Fibroblast of lung (primary cell): Measurements from ENCODE around the gene TTLL11. TPM values are rescaled to one million over a fixed set of nuclear protein-coding genes. Genes with fewer than 3 reads are reported as not detected.

Experiments
- DNase-seq, 2 donors: peaks; one replicate each; pipeline versions ENCODE4 v3.0.0 to v3.0.0-alpha.2; 2010; ENCODE audit warnings: low read depth in 2 of 2
- H2AFZ ChIP-seq: 2 replicates; pipeline ENCODE4 v1.5.1; 2012; ENCODE audit warnings: low read length, control low read depth, inconsistent platforms
- H3K27ac ChIP-seq: 2 replicates; pipeline ENCODE4 v1.5.1; 2011; ENCODE audit warnings: low read length, control low read depth; ENCODE audit not compliant: insufficient read depth
- H3K27me3 ChIP-seq: 2 replicates; pipeline ENCODE4 v1.5.1; 2011; ENCODE audit warnings: mild to moderate bottlenecking, low read length; ENCODE audit not compliant: control insufficient read depth, insufficient read depth
- H3K36me3 ChIP-seq: 2 replicates; pipeline ENCODE4 v1.5.1; 2011; ENCODE audit warnings: low read length; ENCODE audit not compliant: control insufficient read depth, insufficient read depth
- H3K4me1 ChIP-seq: 2 replicates; pipeline ENCODE4 v1.5.1; 2011; ENCODE audit warnings: low read length; ENCODE audit not compliant: control insufficient read depth, insufficient read depth; ENCODE audit errors: extremely low read depth
- H3K4me2 ChIP-seq: 2 replicates; pipeline ENCODE4 v1.5.1; 2011; ENCODE audit warnings: low read length, control low read depth; ENCODE audit not compliant: insufficient read depth; ENCODE audit errors: extremely low read depth
- H3K4me3 ChIP-seq, 4 experiments: fragments of 200-600 bp in 1 of 4; sonication (generic) in 1 of 4; replicated peaks in 1 of 4; 2 replicates each; pipeline ENCODE4 v1.5.1; 2011 to 2016; ENCODE audit warnings: low read length in 4 of 4, low read depth in 3 of 4, mild to moderate bottlenecking in 3 of 4, control low read depth in 2 of 4, inconsistent platforms in 1 of 4, mixed read lengths in 1 of 4; ENCODE audit not compliant: insufficient read depth in 1 of 4; ENCODE audit errors: control extremely low read depth in 1 of 4
- H3K79me2 ChIP-seq: 2 replicates; pipeline ENCODE4 v1.5.1; 2012; ENCODE audit warnings: mild to moderate bottlenecking, low read length, inconsistent platforms; ENCODE audit not compliant: control insufficient read depth, insufficient read depth
- H3K9ac ChIP-seq: 2 replicates; pipeline ENCODE4 v1.5.1; 2011; ENCODE audit warnings: mild to moderate bottlenecking, low read length, control low read depth; ENCODE audit not compliant: insufficient read depth
- H3K9me3 ChIP-seq: 2 replicates; pipeline ENCODE4 v1.5.1; 2012; ENCODE audit warnings: low read depth, low read length; ENCODE audit not compliant: control insufficient read depth, insufficient read depth
- H4K20me1 ChIP-seq: 2 replicates; pipeline ENCODE4 v1.5.1; 2011; ENCODE audit warnings: low read length; ENCODE audit not compliant: control insufficient read depth, insufficient read depth; ENCODE audit errors: extremely low read depth
- CTCF ChIP-seq, 2 donors: IDR thresholded peaks in 1 of 2; conservative IDR thresholded peaks in 1 of 2; 1 replicate in 1 of 2; 2 replicates in 1 of 2; pipeline ENCODE4 v1.5.1; 2011 to 2012; ENCODE audit warnings: low read length in 2 of 2, control low read depth in 1 of 2, inconsistent platforms in 1 of 2, low read depth in 1 of 2, mild to moderate bottlenecking in 1 of 2
- EZH2 ChIP-seq: IDR thresholded peaks from 2 replicates; pipeline ENCODE4 v1.5.1; 2012; ENCODE audit warnings: low read length, control low read depth, mild to moderate bottlenecking; ENCODE audit errors: missing control alignments
- polyA plus RNA-seq, 2 donors: library from polyadenylated mRNA; depleted of rRNA in 1 of 2; stranded (reverse) in 1 of 2; unstranded in 1 of 2; fragments of >200 nt; gene quantifications; 2 replicates each; pipeline ENCODE4 v1.2.1, GENCODE V29; 2011 to 2012; ENCODE audit warnings: missing spikeins in 1 of 2
- total RNA-seq: library from RNA; depleted of rRNA; stranded (reverse); fragments of >200 nt; gene quantifications from 2 replicates; pipeline ENCODE4 v1.2.1, GENCODE V29; 2014

The TTLL11 gene
- total and polyA plus RNA-seq, 2 donors (not counting 1 experiment from before 2014, with no cell fraction given): 3.9 to 4.8 TPM

- Histone ChIP-seq H3K27me3 (no peaks in the 10 kb centered on the region), H3K4me1 (no peaks in the 10 kb centered on the region), H4K20me1 (no peaks in the 10 kb centered on the region), H3K4me3 (no peak overlapping the region), H3K27ac (no peak overlapping the region), H3K9ac (no peak overlapping the region), H3K9me3 (no peaks in the 10 kb centered on the region), H3K4me2 (no peak overlapping the region), H2AFZ (no peak overlapping the region), H3K79me2 (no peaks in the 10 kb centered on the region), H3K36me3 (no peaks in the 10 kb centered on the region)
- TF ChIP-seq EZH2 (no peak), CTCF (conservative IDR thresholded peaks at IDR 0.05 in 1 of 2, IDR thresholded peaks at IDR 0.05 in 1 of 2; ENCODE audit: low read depth in 1 of 2, low read length in 2 of 2) (no peak)
- DNase-seq: no peak
Measured at GRCh38 chr9:122065923-122066629, 27.0 kb downstream of the TTLL11 start.

GRCh38 chr9:122060481-122060880, 32.6 kb downstream of the TTLL11 start:
- Histone ChIP-seq H3K27ac (no peak overlapping the region), H2AFZ (no peak overlapping the region), H3K9me3 (no peaks in the 10 kb centered on the region), H3K27me3 (no peaks in the 10 kb centered on the region), H3K9ac (no peak overlapping the region), H4K20me1 (no peaks in the 10 kb centered on the region), H3K4me1 (no peaks in the 10 kb centered on the region), H3K36me3 (no peaks in the 10 kb centered on the region), H3K4me2 (no peak overlapping the region), H3K79me2 (no peaks in the 10 kb centered on the region), H3K4me3 (no peak overlapping the region)
- no peak for DNase-seq
- TF ChIP-seq EZH2 (no peak), CTCF (conservative IDR thresholded peaks at IDR 0.05 in 1 of 2, IDR thresholded peaks at IDR 0.05 in 1 of 2; ENCODE audit: low read depth in 1 of 2, low read length in 2 of 2) (no peak)

- Histone ChIP-seq H3K27me3 (no peaks in the 10 kb centered on the region), H3K9me3 (no peaks in the 10 kb centered on the region), H3K27ac (no peak overlapping the region), H3K4me3 (no peak overlapping the region), H3K4me1 (no peaks in the 10 kb centered on the region), H3K4me2 (no peak overlapping the region), H2AFZ (no peak overlapping the region), H3K9ac (no peak overlapping the region), H3K79me2 (no peaks in the 10 kb centered on the region), H4K20me1 (no peaks in the 10 kb centered on the region), H3K36me3 (no peaks in the 10 kb centered on the region)
- DNase-seq: no peak
- TF ChIP-seq CTCF (conservative IDR thresholded peaks at IDR 0.05 in 1 of 2, IDR thresholded peaks at IDR 0.05 in 1 of 2; ENCODE audit: low read depth in 1 of 2, low read length in 2 of 2): no peak
- TF ChIP-seq EZH2: no peak
Measured at GRCh38 chr9:122059955-122060324, 33.2 kb downstream of the TTLL11 start.
